IgD-negative memory B cell (primary cell): ENCODE results near the gene HOXB2. TPM values are rescaled to one million over a fixed set of nuclear protein-coding genes. Genes with fewer than 3 reads are reported as not detected.

ENCODE experiments used
- H3K27ac Mint-ChIP-seq, 3 donors: one replicate each; pipeline ENCODE4 v1.8.0; 2020 to 2022; ENCODE audit warnings: mild to moderate bottlenecking in 3 of 3, mixed read lengths in 3 of 3, moderate library complexity in 1 of 3
- H3K27me3 Mint-ChIP-seq: one replicate; pipeline ENCODE4 v1.8.0; 2021; ENCODE audit warnings: mixed read lengths
- H3K36me3 Mint-ChIP-seq: one replicate; pipeline ENCODE4 v1.8.0; 2020; ENCODE audit warnings: mild to moderate bottlenecking, mixed read lengths
- H3K4me1 Mint-ChIP-seq, 3 donors: one replicate each; pipeline ENCODE4 v1.8.0; 2020 to 2022; ENCODE audit warnings: mixed read lengths in 3 of 3, mild to moderate bottlenecking in 1 of 3
- H3K4me3 Mint-ChIP-seq, 4 donors: one replicate each; pipeline ENCODE4 v1.8.0; 2020 to 2022; ENCODE audit warnings: mild to moderate bottlenecking in 4 of 4, mixed read lengths in 4 of 4, moderate library complexity in 3 of 4
- H3K9me3 Mint-ChIP-seq, 3 donors: one replicate each; pipeline ENCODE4 v1.8.0; 2020 to 2021; ENCODE audit warnings: mixed read lengths in 3 of 3, mild to moderate bottlenecking in 1 of 3
- polyA plus RNA-seq: library from polyadenylated mRNA; unstranded; fragments of 300-500 nt; fragmentation: Illumina TruSeq; gene quantifications from one replicate; pipeline ENCODE4 v1.2.3, GENCODE V29; 2021

The HOXB2 gene
- polyA plus RNA-seq, 1 donor from 2014 or later = 0.94 TPM

DNA sequence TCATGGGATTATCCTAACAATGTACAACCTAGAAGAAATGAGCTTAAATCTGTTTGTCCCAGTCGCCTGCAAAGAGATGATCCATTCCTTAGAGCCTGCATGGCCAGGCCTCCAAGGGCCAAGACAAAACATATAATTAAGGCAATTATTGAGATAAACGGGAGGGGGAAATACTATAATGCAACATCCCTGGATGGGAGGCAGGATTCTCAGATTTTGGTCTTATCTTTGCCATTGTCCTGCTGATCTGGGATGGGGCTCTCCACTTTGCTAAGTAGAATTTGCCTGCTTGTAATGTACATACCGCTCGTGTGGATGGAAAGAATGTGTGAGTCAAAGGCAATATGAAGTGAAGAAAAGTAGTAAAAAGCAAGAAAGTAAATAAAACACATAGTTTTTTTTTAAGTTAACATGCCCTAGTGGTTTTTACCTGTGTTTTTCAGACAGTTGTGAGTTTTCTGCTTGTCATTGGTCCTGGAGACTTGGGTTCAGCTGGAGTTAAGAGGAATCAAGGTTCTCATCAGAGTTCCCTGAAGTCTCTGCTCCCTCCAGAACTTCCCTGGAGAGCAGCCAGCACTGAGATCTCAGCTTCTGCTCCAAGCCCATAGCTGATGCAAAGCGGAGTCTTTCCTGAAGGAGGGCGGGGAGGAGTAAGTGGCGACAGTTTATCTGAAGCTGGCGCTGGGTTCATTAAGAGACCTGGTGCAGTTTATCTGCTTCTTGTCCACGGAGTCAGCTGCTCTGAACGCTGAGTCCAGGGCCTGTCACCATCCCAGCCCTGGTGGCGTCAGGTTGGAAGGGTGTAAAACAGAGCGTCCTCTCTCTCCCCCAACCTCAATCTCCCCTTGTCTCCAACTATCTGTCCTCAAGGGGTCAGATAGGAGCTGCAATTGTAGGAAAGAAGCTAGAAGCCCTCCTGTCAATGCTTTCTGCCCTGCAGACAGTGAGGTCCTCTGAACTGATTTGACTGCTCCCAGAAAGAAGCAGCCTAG is 44.2 kb downstream of the HOXB2 start:
- no peak overlapping the region for H3K27ac Mint-ChIP-seq
- no peaks in the 10 kb centered on the region for H3K36me3 Mint-ChIP-seq
- H3K9me3 Mint-ChIP-seq = no peaks in the 10 kb centered on the region
- H3K4me1 Mint-ChIP-seq = no peaks in the 10 kb centered on the region
- H3K27me3 Mint-ChIP-seq = peaks cover 16% of the 10 kb centered on the region
- no peak overlapping the region for H3K4me3 Mint-ChIP-seq

DNA sequence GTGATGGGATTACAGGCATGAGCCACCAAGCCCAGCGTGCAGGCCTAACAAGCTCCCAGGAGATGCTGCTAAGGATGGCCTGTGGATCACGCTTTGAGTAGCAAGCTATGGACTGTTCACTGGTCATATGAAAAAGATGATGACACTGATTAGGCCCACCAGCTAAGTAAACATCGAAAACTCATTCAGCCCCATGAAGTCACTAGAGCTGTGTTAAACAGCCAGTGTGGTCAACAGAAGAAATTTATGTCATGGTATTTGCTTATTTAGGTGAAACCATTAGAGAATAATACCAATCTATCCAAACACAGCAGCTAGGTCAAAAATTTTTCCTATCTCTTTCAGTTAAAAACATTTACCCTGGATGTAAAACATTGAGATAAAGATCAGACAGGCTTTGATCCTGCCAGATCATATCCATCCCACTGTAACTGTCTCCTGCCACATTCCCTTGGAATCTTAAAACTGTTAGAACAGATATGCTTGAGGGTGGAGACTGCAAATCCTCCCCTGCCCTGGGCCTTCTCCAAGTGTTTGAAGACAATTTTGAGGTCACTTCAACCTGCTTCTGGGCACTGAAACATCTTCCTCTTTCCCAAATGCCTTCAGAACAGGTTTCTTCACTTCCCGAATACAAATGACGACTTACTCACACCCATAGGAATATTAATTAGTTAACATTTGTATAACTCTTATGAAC is 45.0 kb downstream of the HOXB2 start:
- Mint-ChIP-seq H3K27ac (no peak overlapping the region), H3K27me3 (peaks cover 17% of the 10 kb centered on the region)

DNA sequence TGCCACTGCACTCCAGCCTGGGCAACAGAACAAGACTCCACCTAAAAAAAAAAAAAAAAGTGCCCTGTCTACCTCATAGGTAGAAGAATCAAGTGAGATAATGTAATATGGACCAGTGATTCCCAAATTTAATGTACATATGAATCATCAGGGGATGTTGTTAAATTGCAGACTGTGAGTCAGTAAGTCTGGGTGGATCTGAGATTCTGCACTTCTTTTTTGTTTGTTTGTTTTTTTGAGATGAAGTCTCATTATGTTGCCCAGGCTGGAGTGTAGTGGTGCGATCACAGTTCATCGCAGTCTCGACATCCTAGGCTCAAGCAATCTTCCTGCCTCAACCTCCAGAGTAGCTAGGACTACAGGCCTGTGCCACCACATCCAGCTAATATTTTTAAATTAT is 45.7 kb downstream of the HOXB2 start:
- no peak overlapping the region for H3K4me3 Mint-ChIP-seq
- peaks cover 24% of the 10 kb centered on the region for H3K27me3 Mint-ChIP-seq
- H3K36me3 Mint-ChIP-seq = peaks cover under 1% of the 10 kb centered on the region
- H3K9me3 Mint-ChIP-seq = no peaks in the 10 kb centered on the region
- no peak overlapping the region for H3K27ac Mint-ChIP-seq
- H3K4me1 Mint-ChIP-seq = peaks cover 0 to 5% (median 0%) of the 10 kb centered on the region in 3 donors

More for the DNA sequence above, 45.0 kb downstream of the HOXB2 start:
- Mint-ChIP-seq H3K36me3 (no peaks in the 10 kb centered on the region), H3K9me3 (no peaks in the 10 kb centered on the region), H3K4me3 (no peak overlapping the region), H3K4me1 (no peaks in the 10 kb centered on the region)

DNA sequence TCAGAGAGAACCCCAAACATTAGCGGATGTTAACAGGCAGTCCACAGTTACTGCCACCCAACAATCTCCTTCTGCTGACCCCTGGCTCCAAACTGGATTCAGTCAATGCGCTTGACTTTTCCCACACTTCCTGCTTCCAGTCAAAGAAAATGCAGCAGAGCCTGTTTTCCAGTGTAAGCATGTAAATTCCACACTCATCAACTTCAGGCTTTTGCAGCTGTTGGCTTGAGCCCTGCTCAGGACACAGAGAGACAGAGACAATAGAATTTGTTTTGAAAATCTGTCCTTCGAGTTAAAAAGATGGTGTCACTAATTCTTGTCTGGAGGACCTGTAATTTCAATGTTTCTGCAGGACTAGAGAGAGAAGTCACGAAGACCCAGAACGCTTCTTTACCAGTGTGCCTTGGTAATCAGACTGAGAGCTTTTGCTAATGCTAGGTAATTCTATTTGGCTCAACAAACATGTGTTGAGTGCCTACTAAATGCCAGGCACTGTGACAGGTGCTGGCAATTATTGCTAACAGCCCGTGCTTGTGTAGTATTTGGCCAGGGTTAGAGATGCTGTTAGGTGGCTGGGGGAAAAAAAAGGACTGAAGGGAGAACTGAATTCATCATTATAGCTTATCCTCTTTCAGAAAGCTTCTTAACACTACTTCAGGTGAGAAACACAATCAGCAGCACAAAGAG is 46.6 kb downstream of the HOXB2 start:
- Mint-ChIP-seq H3K27ac (no peak overlapping the region), H3K36me3 (peaks cover 3% of the 10 kb centered on the region), H3K4me3 (no peak overlapping the region), H3K27me3 (peaks cover 21% of the 10 kb centered on the region), H3K9me3 (no peaks in the 10 kb centered on the region), H3K4me1 (peaks cover 0 to 5% (median 0%) of the 10 kb centered on the region in 3 donors)

DNA sequence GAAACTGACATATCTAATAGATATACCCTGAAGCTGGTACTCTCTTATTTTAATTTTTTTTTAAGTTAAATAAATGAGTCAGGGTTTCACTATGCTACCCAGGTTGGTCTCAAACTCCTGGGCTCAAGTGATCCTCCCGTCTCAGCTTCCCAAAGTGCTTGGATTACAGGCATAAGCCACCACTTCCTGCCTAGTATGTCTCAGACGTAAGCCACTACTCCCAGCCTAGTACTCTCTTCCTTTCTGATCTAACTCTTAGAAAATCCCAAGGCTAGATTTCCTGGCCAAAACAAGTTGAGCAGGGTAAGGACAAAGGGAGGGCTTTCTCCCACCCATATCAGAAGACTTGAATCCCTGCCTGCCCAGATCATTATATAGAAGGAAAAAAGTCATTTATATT is 47.8 kb downstream of the HOXB2 start:
- H3K4me3 Mint-ChIP-seq = no peak overlapping the region
- no peaks in the 10 kb centered on the region for H3K9me3 Mint-ChIP-seq
- H3K27me3 Mint-ChIP-seq = peaks cover 24% of the 10 kb centered on the region
- no peak overlapping the region for H3K27ac Mint-ChIP-seq
- peaks cover 0 to 5% (median 2%) of the 10 kb centered on the region in 3 donors for H3K4me1 Mint-ChIP-seq
- H3K36me3 Mint-ChIP-seq = peaks cover 3% of the 10 kb centered on the region

DNA sequence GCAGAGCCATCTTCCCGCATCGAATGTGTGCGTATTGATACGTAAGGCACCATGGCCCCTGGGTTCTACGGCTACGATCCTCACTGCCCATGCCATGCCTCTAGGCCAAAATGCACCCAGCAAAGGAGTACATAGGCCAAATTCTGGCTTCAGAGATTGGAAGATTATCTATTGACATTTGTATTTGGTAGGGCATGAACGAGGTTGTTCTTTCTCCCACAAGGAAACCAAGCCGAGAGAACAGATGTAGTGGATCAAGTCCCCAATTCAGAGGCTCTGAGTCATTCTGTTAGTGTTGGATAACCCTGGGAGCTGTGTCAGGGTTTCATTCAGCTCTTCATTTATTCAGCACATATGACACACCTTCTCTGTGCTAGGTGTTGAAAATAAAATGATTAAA is 50.6 kb downstream of the HOXB2 start:
- peak overlapping the region in 1 of 3 donors; percentile 73 for H3K27ac Mint-ChIP-seq
- H3K9me3 Mint-ChIP-seq = no peaks in the 10 kb centered on the region
- peaks cover 29% of the 10 kb centered on the region for H3K27me3 Mint-ChIP-seq
- H3K4me1 Mint-ChIP-seq = peaks cover 3 to 5% (median 3%) of the 10 kb centered on the region in 3 donors
- peak overlapping the region in 1 of 4 donors; percentile 52 for H3K4me3 Mint-ChIP-seq
- H3K36me3 Mint-ChIP-seq = peaks cover 3% of the 10 kb centered on the region

Other genes with a start within 250 kb of the HOXB2 start
- gene SKAP1, start 114.9 kb downstream of the HOXB2 start, polyA plus RNA-seq = 11.5 TPM
- not detected for gene HOXB1, start 14.1 kb downstream of the HOXB2 start, polyA plus RNA-seq
- 0.14 TPM for gene HOXB4, start 33.2 kb upstream of the HOXB2 start, polyA plus RNA-seq
- gene HOXB3, start 45.1 kb upstream of the HOXB2 start, polyA plus RNA-seq = 0.34 TPM
- gene HOXB5, start 48.7 kb upstream of the HOXB2 start, polyA plus RNA-seq = not detected
- gene HOXB6, start 59.9 kb upstream of the HOXB2 start, polyA plus RNA-seq = not detected
- not detected for gene HOXB7, start 65.9 kb upstream of the HOXB2 start, polyA plus RNA-seq
- not detected for gene HOXB8, start 70.2 kb upstream of the HOXB2 start, polyA plus RNA-seq
- not detected for gene HOXB9, start 81.2 kb upstream of the HOXB2 start, polyA plus RNA-seq
- not detected for gene PRAC1, start 177.4 kb upstream of the HOXB2 start, polyA plus RNA-seq
- gene PRAC2, start 178.1 kb upstream of the HOXB2 start, polyA plus RNA-seq = not detected
- not detected for gene HOXB13, start 183.6 kb upstream of the HOXB2 start, polyA plus RNA-seq